Stimulated activated CD4-positive, alpha-beta T cell treated with anti-CD3 and anti-CD28 coated beads, Interleukin-1b, Interleukin-23, amount 100 ng/mL, for 4 hours (primary cell): ENCODE data around the gene FRY.
"Not testable (repeated sequence)": the region's sequence is repeated elsewhere in the genome, so short reads cannot be mapped to it uniquely, and the experiment has no call there.

ENCODE experiments used
- DNase-seq, 2 donors: peaks; one replicate each; pipeline ENCODE4 v3.0.0-alpha.2; 2020; ENCODE audit warnings: low read depth in 2 of 2

Gene FRY

GRCh38 chr13:32031025-32031814 lies at the start of gene FRY:
FRY (plus strand) TSS chr13:32031774; CDS start chr13:32031796, 22 bp downstream.
- DNase-seq = peak; percentile 11 to 23

DNA sequence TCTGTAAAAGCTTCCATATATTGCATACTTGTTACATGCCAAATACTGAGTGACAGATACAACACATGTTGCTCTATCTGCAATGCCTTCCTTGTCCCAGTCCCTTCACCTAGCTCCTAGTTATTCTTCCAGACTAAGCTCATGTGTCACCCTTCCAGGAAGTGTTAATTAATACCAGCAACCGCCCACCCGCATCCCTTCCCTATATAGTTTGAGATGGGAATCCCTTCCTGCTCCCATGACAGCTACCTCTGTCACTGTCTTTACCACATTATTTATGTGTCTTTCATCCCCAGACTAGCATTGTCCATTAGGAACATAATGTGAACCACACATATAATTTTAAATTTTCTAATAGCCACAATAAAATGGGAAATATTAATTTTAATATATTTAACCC lies 49.5 kb upstream of the FRY start:
- DNase-seq = no peak

DNA sequence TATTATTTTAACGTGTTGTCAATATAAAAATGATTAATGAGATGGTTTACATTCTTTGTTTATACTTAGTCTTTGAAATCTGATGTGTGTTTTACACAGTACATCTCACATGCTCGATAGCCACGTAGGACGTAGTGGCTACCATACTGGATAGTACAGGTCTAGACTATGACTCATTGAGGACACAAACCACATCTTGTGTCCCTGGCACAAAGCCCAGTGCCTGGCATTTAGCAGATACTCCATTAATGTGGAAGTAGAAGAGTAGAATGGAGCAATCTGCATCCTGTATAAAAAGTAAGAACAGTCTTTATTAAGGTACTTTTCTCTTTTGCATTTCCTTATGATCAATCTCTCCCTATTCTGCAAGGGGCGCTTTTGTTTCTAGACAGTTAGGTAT lies 49.0 kb upstream of the FRY start:
- DNase-seq = no peak

DNA sequence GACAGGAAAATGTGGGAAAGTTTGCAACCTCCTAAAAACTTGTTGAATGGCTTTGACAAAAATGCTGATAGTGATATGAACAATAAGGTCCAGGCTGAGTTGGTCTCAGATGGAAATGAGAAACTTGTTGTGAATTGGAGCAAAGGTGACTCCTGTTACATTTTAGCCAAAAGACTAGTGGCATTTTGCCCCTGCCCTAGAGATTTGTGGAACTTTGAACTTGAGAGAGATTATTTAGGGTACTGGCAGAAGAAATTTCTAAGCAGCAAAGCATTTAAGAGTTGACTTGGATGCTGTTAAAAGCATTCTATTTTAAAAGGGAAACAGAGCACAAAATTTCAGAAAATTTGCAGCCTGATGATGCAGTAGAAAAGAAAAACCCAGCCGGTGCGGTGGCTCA lies 47.9 kb upstream of the FRY start:
- DNase-seq = not testable (repeated sequence)

DNA sequence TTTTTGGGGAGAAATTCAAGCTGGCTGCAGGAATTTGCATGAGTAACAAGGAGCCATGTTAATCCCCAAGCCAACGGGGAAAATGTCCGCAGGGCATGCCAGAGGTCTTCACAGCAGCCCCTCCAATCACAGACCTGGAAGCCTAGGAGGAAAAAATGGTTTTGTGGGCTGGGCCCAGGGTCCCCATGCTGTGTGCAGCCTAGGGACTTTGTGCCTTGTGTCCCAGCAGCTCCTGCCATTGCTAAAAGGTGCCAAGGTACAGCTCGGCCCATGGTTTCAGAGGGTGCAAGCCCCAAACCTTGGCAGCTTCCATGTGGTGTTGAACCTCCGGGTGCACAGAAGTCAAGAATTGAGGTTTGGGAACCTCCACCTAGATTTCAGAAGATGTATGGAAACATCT lies 47.2 kb upstream of the FRY start:
- DNase-seq = not testable (repeated sequence)

- no peak for DNase-seq
Observed at GRCh38 chr13:31986676-31987470, 44.7 kb upstream of the FRY start.

GRCh38 chr13:31987535-31988170 lies 43.9 kb upstream of the FRY start:
- no peak for DNase-seq

DNA sequence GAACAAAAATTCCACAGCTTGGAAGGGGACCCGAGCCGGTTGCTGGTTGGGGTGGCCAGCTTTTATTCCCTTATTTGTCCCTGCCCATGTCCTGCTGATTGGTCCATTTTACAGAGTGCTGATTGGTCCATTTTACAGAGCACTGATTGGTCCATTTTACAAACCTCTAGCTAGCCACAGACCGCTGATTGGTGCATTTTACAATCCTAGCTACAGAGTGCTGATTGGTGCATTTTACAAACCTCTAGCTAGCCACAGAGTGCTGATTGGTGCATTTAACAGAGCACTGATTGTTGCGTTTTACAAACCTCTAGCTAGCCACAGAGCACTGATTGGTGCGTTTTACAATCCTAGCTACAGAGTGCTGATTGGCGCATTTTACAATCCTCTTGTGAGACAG lies 37.2 kb upstream of the FRY start:
- DNase-seq = not testable (repeated sequence)

- DNase-seq = no peak
Observed at GRCh38 chr13:31996601-31997000, 35.0 kb upstream of the FRY start.

GRCh38 chr13:31997641-31998040 lies 33.9 kb upstream of the FRY start:
- no peak for DNase-seq

- no peak for DNase-seq
Observed at GRCh38 chr13:31998131-31998530, 33.4 kb upstream of the FRY start.

GRCh38 chr13:32000754-32001153 lies 30.8 kb upstream of the FRY start:
- not testable (repeated sequence) for DNase-seq

DNA sequence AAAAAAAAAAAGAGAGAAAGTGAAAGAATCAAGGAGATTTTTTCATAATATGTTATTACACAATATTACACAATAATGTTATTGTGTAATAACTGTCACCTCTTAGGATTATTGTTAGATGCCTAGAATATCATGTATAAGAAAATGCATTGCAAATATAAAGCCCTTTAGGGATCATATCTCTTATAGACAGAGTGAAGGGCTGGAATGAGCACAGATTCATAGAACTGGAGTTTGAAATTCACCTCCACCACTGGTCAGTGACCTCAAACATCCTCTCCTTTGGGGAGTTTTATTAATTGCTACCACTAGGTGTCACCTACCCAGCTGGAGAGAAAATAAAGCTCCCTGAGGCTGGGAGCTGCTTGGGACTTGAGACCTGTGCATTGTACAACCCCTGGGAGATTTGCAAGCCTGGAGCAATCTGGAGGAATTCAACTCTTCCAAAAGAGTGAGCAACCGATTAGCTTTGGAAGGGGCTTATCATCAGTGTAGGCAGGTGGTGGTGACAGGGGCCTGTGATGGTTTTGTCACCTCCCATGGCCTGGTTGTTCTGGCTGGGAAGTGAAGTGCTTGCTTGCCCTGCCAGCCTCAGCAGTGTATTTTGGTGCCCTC lies 30.3 kb upstream of the FRY start:
- DNase-seq = peak in 1 of 2 donors; percentile 0

- DNase-seq = no peak
Observed at GRCh38 chr13:32001769-32002168, 29.8 kb upstream of the FRY start.

DNA sequence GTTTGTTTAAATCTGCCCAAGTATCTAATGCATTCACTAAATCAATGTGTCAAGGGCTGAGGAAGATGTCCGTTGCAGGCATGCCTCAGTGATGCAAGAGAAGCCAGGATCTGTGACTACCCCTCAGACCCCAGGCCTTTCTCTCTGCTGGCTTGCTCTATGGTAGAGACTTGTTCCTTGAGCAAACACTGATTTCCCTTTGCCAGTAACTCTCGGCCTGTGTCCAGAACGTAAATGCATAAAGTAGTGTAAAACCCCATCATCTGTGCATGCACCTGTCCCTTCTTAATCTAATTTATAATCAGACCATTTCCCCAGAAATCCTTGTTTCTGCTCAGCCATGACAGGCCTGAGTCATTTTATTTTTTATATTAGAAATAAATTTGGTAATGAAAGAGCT lies 28.7 kb upstream of the FRY start:
- no peak for DNase-seq

DNA sequence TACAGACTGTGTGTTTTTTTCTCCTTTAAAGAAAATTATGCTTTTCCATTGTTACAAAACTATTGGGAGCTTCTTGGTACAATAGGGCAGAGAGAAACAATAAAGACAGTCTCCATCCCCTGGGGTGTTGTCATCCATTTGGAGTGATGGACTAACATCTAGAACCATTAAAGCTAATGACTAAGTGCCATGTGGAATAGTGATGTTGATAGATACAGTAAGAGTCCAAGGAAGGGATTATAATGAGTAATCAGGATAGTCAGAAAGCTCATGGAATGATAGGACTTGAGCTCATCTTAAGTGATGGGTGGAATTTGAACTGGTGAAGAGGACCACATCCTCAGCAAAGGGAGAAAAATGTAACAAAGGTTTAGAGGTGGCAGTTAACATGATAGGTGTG lies 24.1 kb upstream of the FRY start:
- DNase-seq = no peak

DNA sequence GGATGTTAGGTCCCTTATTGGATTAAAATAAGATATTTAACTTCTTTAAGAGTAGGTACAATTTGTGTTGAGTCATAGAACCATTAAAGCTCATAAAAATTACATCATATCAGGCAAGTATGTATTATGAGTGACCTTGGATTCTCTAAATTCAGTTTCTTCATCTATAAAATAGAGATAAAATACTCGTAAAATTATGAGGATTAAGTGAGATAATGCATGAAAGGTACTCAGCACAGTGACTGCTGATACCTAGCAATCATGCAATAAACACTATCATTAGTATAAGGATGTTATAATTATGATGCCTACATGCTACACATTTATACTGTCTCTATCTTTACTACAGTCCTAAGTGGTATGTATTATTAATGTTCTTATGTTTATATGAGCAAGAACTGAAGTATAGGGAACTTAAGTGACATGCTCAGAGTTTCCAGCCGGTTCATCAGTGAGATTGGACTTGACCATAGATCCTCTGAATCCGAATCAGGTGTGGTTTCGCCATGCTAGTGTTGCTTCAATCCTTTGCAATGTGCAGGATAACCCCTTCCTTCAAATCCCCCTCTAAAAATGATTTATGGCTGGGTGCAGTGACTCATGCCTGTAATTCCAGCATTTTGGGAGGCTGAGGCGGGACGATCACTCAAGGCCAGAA lies 22.9 kb upstream of the FRY start:
- no peak for DNase-seq

DNA sequence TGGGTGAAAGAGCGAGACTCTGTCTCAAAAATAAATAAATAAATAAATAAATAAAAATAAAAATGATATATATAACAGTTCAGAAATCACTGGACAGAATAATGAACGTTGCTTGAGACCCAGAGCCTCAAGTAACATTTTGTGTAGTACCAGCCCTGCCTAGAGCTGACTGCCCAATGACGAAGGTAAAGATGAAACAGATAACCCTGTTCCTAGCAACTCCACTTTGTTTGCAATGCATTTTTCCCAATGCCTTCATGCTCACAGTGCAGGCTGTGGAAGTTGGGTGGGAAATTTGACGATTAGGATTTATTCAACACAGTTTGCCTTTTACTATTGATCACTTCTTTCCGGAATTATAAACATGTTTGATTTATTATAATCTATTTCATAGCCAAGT lies 22.2 kb upstream of the FRY start:
- DNase-seq = no peak

GRCh38 chr13:32010136-32010535 lies 21.4 kb upstream of the FRY start:
- DNase-seq = no peak

GRCh38 chr13:32011971-32012370 lies 19.6 kb upstream of the FRY start:
- no peak for DNase-seq

DNA sequence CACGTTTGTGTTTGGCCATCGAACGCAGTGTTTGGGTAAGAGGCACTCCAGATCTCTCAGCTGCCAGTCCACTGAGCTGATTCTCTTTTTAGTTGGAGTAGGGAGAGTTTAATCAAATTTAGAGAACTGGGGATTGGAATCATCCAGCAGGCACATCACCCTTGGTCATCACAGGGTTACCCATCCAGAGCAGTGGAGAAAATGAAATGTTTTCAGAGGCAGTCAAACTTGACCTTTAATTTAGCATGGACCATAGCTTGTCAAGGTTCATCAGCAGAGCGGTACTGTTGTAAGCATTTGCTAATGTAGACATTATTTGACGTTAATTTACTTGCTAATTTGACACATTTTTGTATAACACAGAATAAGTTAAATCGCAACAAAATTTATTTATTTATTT lies 18.4 kb upstream of the FRY start:
- DNase-seq = no peak

GRCh38 chr13:32016119-32016518 lies 15.5 kb upstream of the FRY start:
- no peak for DNase-seq
